IMR-90 (cell line): ENCODE measurements around the gene TMEM131. TPM values are rescaled to one million over a fixed set of nuclear protein-coding genes. Genes with fewer than 3 reads are reported as not detected.

Experiments
- ATAC-seq: fragments of 200-7000 bp; cut with Tn5 transposase; 2 replicates; pipeline ENCODE4 v1.9.1; 2020; ENCODE audit warnings: low read depth, mild to moderate bottlenecking, moderate library complexity
- BruUV-seq: library from RNA; stranded (reverse); fragments of 400-500 nt; replicated peaks from 2 replicates; lab custom pipeline; 2021; lab: Mats Ljungman, UMichigan
- CTCF ChIA-PET: fragments of 300-600 bp; formaldehyde crosslinking; extraction: SDS; loops from one replicate; lab custom pipeline; 2021; ENCODE audit warnings: antibody characterized with exemption; lab: Yijun Ruan, JAX
- POLR2A ChIA-PET: fragments of 300-600 bp; sonication (Branson Sonifier 250); formaldehyde crosslinking; loops from one replicate; lab custom pipeline; 2022; ENCODE audit warnings: antibody characterized with exemption; ENCODE audit not compliant: unreplicated experiment; lab: Charles Lee
- DNase-seq: peaks from one replicate; pipeline ENCODE4 v3.0.0; 2013
- H2AFZ ChIP-seq: replicated peaks from 2 replicates; pipeline ENCODE3; 2013; ENCODE audit warnings: low read length, mild to moderate bottlenecking; ENCODE audit not compliant: poor library complexity
- H2AK5ac ChIP-seq: 2 replicates; pipeline ENCODE4 v1.6.1; 2013; ENCODE audit warnings: low read depth, low read length, inconsistent platforms
- H2AK9ac ChIP-seq: replicated peaks from 2 replicates; pipeline ENCODE3; 2013; ENCODE audit warnings: mild to moderate bottlenecking, low read depth, low read length, moderate library complexity; ENCODE audit not compliant: poor library complexity
- H2BK120ac ChIP-seq: 2 replicates; pipeline ENCODE4 v1.6.1; 2013; ENCODE audit warnings: low read depth, low read length, inconsistent platforms
- H2BK15ac ChIP-seq: 3 replicates; pipeline ENCODE4 v1.6.1; 2013; ENCODE audit warnings: low read depth, low read length, inconsistent platforms
- H2BK20ac ChIP-seq: 2 replicates; pipeline ENCODE4 v1.6.1; 2013; ENCODE audit warnings: low read depth, mild to moderate bottlenecking, inconsistent platforms, low read length, moderate library complexity
- H2BK5ac ChIP-seq: 2 replicates; pipeline ENCODE4 v1.6.1; 2013; ENCODE audit warnings: mild to moderate bottlenecking, low read depth, low read length, inconsistent platforms; ENCODE audit not compliant: poor library complexity, severe bottlenecking
- H3K14ac ChIP-seq: replicated peaks from 2 replicates; pipeline ENCODE4 v1.6.1; 2013; ENCODE audit warnings: low read depth, low read length, inconsistent platforms
- H3K18ac ChIP-seq: 2 replicates; pipeline ENCODE4 v1.6.1; 2013; ENCODE audit warnings: low read depth, low read length, control low read depth
- H3K23ac ChIP-seq: 2 replicates; pipeline ENCODE4 v1.6.1; 2013; ENCODE audit warnings: low read depth, low read length, inconsistent platforms
- H3K27ac ChIP-seq: 2 replicates; pipeline ENCODE4 v1.5.1; 2013; ENCODE audit warnings: mild to moderate bottlenecking, control low read depth, low read length; ENCODE audit not compliant: insufficient read depth
- H3K27me3 ChIP-seq: 2 replicates; pipeline ENCODE4 v1.6.1; 2013; ENCODE audit warnings: low read length; ENCODE audit not compliant: control insufficient read depth, insufficient read depth
- H3K36me3 ChIP-seq: 2 replicates; pipeline ENCODE4 v1.6.1; 2013; ENCODE audit warnings: low read length, mixed read lengths; ENCODE audit not compliant: control insufficient read depth, insufficient read depth
- H3K4ac ChIP-seq: 2 replicates; pipeline ENCODE4 v1.6.1; 2013; ENCODE audit warnings: low read depth, low read length, inconsistent platforms
- H3K4me1 ChIP-seq: 2 replicates; pipeline ENCODE4 v1.6.1; 2013; ENCODE audit warnings: low read length, mixed read lengths; ENCODE audit not compliant: control insufficient read depth, insufficient read depth
- H3K4me2 ChIP-seq: 2 replicates; pipeline ENCODE4 v1.6.1; 2013; ENCODE audit warnings: low read depth, mild to moderate bottlenecking, control low read depth, low read length, moderate library complexity
- H3K4me3 ChIP-seq: 2 replicates; pipeline ENCODE4 v1.5.1; 2013; ENCODE audit warnings: low read depth, mild to moderate bottlenecking, control low read depth, low read length, moderate library complexity; ENCODE audit not compliant: insufficient read depth
- H3K56ac ChIP-seq: 2 replicates; pipeline ENCODE4 v1.6.1; 2013; ENCODE audit warnings: low read length, inconsistent platforms; ENCODE audit not compliant: insufficient read depth; ENCODE audit errors: extremely low read depth
- H3K79me1 ChIP-seq, 2 experiments: 2 replicates each; pipeline ENCODE4 v1.6.1; 2013; ENCODE audit warnings: low read length in 2 of 2, inconsistent platforms in 1 of 2, low read depth in 1 of 2
- H3K9ac ChIP-seq: 2 replicates; pipeline ENCODE4 v1.6.1; 2013; ENCODE audit warnings: low read depth, low read length, control low read depth
- H3K9me1 ChIP-seq: 2 replicates; pipeline ENCODE4 v1.6.1; 2013; ENCODE audit warnings: low read length, inconsistent platforms; ENCODE audit not compliant: insufficient read depth
- H3K9me3 ChIP-seq: 2 replicates; pipeline ENCODE4 v1.6.1; 2013; ENCODE audit warnings: low read length; ENCODE audit not compliant: control insufficient read depth, insufficient read depth
- H4K20me1 ChIP-seq: 2 replicates; pipeline ENCODE4 v1.6.1; 2013; ENCODE audit warnings: low read length, inconsistent platforms; ENCODE audit not compliant: insufficient read depth
- H4K5ac ChIP-seq: 2 replicates; pipeline ENCODE4 v1.6.1; 2013; ENCODE audit warnings: mild to moderate bottlenecking, low read depth, low read length, control low read depth
- H4K8ac ChIP-seq, 2 experiments: 2 replicates each; pipeline ENCODE4 v1.6.1; 2013; ENCODE audit warnings: low read depth in 2 of 2, low read length in 2 of 2, control low read depth in 1 of 2, inconsistent platforms in 1 of 2
- H4K91ac ChIP-seq: 2 replicates; pipeline ENCODE4 v1.6.1; 2013; ENCODE audit warnings: low read depth, low read length, inconsistent platforms; ENCODE audit not compliant: insufficient read depth
- FOS ChIP-seq: fragments of 150-350 bp; IDR thresholded peaks from 2 replicates; pipeline ENCODE4 v1.6.1; 2016; ENCODE audit warnings: low read depth, low read length
- MAZ ChIP-seq: IDR thresholded peaks from 2 replicates; pipeline ENCODE4 v1.6.1; 2012; ENCODE audit warnings: low read depth, mild to moderate bottlenecking, low read length, improper control_type of control experiment, moderate library complexity, borderline replicate concordance
- NFE2L2 ChIP-seq: fragments of 150-350 bp; IDR thresholded peaks from 2 replicates; pipeline ENCODE4 v1.6.1; 2016; ENCODE audit warnings: low read depth, mild to moderate bottlenecking, low read length
- POLR2A ChIP-seq: IDR thresholded peaks from 2 replicates; pipeline ENCODE4 v1.6.1; 2012; ENCODE audit warnings: mild to moderate bottlenecking, low read depth, low read length
- RAD21 ChIP-seq: IDR thresholded peaks from 2 replicates; pipeline ENCODE4 v1.6.1; 2012; ENCODE audit warnings: low read length, improper control_type of control experiment
- RFX5 ChIP-seq: IDR thresholded peaks from 2 replicates; pipeline ENCODE4 v1.8.0; 2012; ENCODE audit warnings: low read depth, mild to moderate bottlenecking, low read length, moderate library complexity
- WGBS, 2 experiments: methylation state at CpG; one replicate each; pipeline versions ENCODE4 v1.1.5 to v1.1.7; 2013; ENCODE audit warnings: missing lambda C conversion rate in 2 of 2; ENCODE audit not compliant: insufficient read length in 1 of 2; ENCODE audit errors: extremely low coverage in 2 of 2; 5-methylcytosine and 5-hydroxymethylcytosine counted together
- dilution Hi-C: fragments of 300-500 bp; cut with HindIII; formaldehyde crosslinking; loops from one replicate; pipeline ENCODE4 v1.14.3; 2018; ENCODE audit warnings: low sequenced_read_pairs; ENCODE audit not compliant: unreplicated experiment
- in situ Hi-C: fragments of 300-500 bp; cut with MboI; formaldehyde crosslinking; loops from 3 replicates; pipeline ENCODE4 v1.14.3; 2019; ENCODE audit warnings: low sequenced_read_pairs, inconsistent platforms, mixed read lengths
- intact Hi-C: fragments of 100-400 bp; cut with micrococcal nuclease; formaldehyde crosslinking; loops from 2 replicates; pipeline ENCODE4 v1.10.0; 2022
- polyA plus RNA-seq, 3 experiments: library from polyadenylated mRNA; depleted of rRNA; stranded (reverse); fragments of >200 nt; gene quantifications; 2 replicates each; pipeline ENCODE4 v1.2.3, GENCODE V29; 2012; ENCODE audit warnings: low replicate concordance in 1 of 3
- total RNA-seq: library from RNA; depleted of rRNA; stranded (reverse); fragments of >200 nt; gene quantifications from 2 replicates; pipeline ENCODE4 v1.2.3, GENCODE V29; 2012

The TMEM131 gene
- total and polyA plus RNA-seq, 2 of the 4 experiments (the other 2 are of a cell fraction): 13.3 to 14.0 TPM

- H3K27ac ChIP-seq: no peak overlapping the region
- intact Hi-C loops (no loop called here), in situ Hi-C loops (no loop called here), dilution Hi-C loops (no loop called here)
- no peaks in the 10 kb centered on the region for H3K9me1 ChIP-seq
- no peak overlapping the region for H4K91ac ChIP-seq
- no CpG with 5 or more reads among the region's 3 CpGs for WGBS, 2 experiments
- no peak overlapping the region for H3K9ac ChIP-seq
- DNase-seq (no peak), ATAC-seq (no peak)
- H2BK20ac ChIP-seq: no peak overlapping the region
- no TSS peak for BruUV-seq
- H2BK5ac ChIP-seq: no peak overlapping the region
- H3K4me2 ChIP-seq: no peak overlapping the region
- H3K79me1 ChIP-seq: peaks cover 22 to 24% of the 10 kb centered on the region in 2 experiments
- H3K4me1 ChIP-seq: no peaks in the 10 kb centered on the region
- H3K56ac ChIP-seq: no peak overlapping the region
- H3K23ac ChIP-seq: no peak overlapping the region
- no peak overlapping the region for H4K5ac ChIP-seq
- H3K4me3 ChIP-seq: no peak overlapping the region
- H3K27me3 ChIP-seq: no peaks in the 10 kb centered on the region
- no peak for TF ChIP-seq NFE2L2
- TF ChIP-seq POLR2A: no peak
- TF ChIP-seq RAD21: no peak
- no peak for TF ChIP-seq RFX5
- no peak for TF ChIP-seq MAZ
- TF ChIP-seq FOS: no peak
- H3K36me3 ChIP-seq: peaks cover 2% of the 10 kb centered on the region; the same call in 1 of the 2 replicates
- CTCF ChIA-PET: no interaction called here
- H2BK120ac ChIP-seq: no peak overlapping the region
- H3K4ac ChIP-seq: no peak overlapping the region
- no peak overlapping the region for H4K8ac ChIP-seq
- no peak overlapping the region for H2AFZ ChIP-seq
- H4K20me1 ChIP-seq: no peaks in the 10 kb centered on the region
- POLR2A ChIA-PET: no interaction called here
- H3K14ac ChIP-seq: no peak overlapping the region
- no peak overlapping the region for H2AK5ac ChIP-seq
- no peak overlapping the region for H2AK9ac ChIP-seq
- H3K9me3 ChIP-seq: no peaks in the 10 kb centered on the region
- H2BK15ac ChIP-seq: no peak overlapping the region
- no peak overlapping the region for H3K18ac ChIP-seq
Measured at GRCh38 chr2:97858442-97858841, 137.3 kb downstream of the TMEM131 start.
